NCI-H2196 (cell line): Measurements from ENCODE around the gene C19orf73.
"Not testable (repeated sequence)": the region's sequence is repeated elsewhere in the genome, so short reads cannot be mapped to it uniquely, and the experiment has no call there.

Experiments
- DNase-seq: peaks from one replicate; lab custom pipeline; 2025; ENCODE audit not compliant: unreplicated experiment; lab: John Stamatoyannopoulos, UW

The C19orf73 gene

DNA sequence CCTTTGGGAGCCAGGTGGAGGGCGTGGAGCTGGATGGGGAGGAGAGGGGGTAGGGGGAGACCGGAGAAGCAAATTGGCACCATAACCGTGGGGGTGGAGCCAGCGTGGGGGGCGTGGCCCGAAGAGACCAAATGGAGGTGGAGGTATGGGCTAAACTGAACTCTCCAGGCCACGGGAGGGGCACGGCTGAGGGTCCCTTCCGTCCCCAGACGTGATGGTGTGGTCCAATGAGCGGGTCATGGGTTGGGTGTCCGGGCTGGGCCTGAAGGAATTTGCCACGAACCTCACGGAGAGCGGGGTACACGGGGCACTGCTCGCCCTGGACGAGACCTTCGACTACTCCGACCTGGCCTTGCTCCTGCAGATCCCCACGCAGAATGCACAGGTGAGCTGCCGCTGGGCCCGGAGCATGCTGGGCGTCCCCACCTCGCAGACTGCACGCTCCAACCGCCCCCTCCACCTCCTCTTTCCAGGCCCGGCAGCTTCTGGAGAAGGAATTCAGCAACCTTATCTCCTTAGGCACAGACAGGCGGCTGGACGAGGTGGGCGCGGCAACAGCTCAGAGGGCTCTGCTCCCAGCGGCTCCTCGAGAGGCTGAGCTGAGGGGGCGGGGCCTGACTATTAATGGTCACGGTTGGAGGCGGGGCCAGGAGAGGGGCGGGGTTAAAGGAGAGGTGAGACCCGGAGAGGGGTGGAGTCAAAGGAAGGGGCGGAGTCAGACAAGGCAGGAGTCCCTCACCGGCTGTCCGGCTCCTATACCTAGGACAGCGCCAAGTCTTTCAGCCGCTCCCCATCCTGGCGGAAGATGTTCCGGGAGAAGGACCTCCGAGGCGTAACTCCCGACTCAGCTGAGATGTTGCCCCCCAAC lies 30.1 kb upstream of the C19orf73 start:
- peak; percentile 97 for DNase-seq

DNA sequence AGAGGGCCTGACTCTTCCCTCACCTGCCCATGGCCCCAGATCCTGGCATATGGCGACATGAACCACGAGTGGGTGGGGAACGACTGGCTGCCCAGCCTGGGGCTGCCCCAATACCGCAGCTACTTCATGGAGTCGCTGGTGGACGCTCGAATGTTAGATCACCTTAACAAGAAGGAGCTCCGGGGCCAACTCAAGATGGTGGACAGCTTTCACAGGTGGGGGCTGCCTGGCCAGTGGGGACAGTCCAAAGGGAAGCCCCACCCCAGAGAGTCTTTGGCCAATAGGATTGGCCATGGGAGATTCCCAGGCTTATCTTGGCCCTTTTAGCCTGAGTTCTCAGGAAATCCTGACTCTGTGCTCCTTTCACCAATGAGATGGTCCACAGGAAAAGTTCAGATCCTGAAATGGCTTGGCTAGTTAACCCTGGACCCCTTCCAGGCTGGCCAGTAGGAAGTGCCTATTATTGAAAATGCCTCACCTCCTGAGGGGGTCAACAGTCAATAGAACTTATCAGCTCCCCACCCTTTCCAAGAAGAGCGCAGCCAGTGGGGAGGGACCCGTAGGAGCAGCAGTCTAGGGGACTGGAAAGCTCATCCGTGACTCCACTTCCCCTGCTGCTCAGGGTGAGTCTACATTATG lies 29.2 kb upstream of the C19orf73 start:
- DNase-seq, result no peak

DNA sequence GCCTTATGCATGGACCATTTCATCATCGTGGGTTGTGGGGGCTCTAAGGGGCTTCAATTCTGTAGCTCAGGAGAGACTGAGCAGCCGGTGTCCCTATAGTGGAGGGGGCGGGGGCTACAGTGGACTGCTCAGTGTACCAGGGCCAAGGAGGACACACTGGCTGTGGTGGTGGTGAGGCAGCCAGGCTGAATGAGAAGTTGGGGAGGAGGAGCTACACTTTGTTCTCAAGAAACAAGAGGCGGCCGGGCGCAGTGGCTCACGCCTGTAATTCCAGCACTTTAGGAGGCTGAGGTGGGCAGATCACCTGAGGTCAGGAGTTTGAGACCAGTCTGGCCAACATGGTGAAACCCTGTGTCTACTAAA lies 27.4 kb upstream of the C19orf73 start:
- DNase-seq, result not testable (repeated sequence)

DNA sequence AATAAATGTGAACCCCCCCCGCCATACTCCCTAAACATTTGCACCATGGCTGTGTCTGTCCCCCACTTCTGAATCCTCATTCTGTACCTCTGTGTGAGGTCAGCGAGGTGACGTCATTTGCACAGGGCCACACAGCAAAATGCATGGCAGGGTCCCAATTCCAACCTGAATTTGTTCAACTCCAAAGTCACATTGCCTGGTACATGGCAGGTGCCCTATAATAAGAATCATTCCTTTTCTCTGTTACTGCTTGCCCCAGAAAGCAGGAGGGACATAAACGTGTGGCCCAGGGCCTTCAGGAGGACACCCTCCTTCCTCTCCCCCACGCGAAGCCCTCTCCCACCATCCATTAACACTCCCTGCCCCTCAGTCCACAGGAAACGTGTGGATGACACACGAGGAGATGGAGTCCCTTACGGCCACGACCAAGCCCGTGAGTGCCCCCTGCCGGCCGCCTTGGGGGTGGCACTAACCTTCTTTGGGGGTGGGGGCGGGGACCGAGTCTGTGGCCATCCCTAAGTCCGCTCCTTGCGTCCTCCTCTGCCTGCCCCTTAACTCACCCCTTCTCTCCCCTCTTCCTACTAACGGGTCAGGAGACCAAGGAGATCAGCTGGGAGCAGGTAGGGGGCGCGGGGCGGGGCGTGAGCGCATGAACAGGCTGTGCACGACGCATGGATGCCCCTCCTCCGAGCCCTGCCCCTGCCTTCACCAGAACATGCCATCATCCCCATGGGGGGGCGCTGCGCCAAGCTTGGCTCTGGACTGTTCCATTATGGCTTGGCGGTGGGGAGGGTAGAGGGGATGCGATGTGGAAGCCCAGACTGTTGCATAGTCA lies 26.8 kb upstream of the C19orf73 start:
- peak; percentile 68 for DNase-seq

DNA sequence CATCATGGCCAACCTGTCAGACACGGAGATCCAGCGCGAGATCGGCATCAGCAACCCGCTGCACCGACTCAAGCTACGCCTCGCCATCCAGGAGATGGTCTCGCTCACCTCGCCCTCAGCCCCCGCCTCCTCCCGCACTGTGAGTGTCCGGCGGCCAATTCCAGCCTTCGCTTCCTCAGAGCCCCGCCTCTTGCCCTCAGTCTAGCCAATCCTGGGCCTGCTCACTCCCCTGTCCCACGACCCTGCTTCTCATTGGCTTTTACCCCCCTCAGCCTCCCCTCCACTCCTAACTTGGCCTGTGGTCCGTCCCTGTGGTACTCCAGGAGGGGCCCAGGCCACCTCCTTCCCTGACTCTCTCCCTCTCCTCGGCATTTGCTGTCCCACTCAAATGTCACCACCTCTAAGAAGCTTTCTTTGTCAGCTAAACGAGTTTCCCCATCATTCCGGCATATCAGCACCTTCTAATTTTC lies 24.0 kb upstream of the C19orf73 start:
- peak; percentile 95 for DNase-seq

DNA sequence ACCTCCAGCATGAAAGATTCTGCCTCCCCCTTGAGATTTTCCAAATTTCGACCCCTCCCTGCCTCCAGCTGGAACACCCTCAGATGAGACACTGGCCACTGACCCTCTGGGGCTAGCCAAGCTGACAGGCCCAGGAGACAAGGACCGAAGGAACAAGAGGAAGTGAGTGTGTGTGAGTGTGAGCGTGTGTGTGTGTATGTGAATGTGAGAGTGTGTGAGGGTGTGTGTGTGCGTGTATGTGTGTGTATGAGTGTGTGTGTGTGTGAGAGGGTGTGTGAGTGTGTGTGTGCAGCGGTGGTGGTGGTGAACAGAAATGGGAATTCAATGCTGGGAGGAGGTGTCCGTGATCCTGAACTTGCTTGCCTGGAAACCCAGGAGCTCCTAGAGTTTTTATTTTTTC lies 22.4 kb upstream of the C19orf73 start:
- DNase-seq, result no peak

DNA sequence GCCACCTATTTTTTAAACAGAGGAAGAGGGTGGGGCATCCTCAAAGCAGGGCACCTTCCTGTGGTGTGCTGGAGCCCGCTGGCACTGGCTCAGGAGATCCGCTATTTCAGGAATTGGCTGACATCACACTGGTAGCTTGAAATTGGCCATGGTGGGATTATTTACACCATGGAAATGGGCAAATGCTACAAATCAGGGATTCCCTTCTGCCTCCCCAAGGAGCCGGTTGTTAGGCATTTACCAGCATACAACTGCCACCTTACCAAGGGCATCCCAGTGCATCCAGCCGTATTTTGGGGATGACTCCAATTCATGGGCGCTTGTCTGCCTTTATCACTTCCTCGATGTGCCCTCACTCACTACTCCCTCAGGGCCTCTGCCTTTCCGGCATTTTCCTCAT lies 22.0 kb upstream of the C19orf73 start:
- DNase-seq, result no peak

DNA sequence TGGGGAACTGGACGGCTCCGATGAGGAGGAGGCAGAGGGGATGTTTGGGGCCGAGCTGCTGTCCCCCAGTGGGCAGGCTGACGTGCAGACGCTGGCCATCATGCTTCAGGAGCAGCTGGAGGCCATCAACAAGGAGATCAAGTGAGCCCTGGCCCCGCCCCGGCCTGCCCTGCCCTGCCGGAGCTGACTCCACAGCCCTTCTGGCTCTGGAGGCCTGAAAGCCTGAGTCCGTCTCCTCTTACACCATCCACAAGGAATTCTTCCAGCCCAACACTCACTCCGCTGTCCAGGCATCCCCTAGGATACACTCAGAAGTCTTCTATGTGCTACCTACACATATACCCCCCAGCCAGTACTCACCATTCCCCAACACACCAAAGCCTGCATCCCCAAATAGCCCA lies 17.8 kb upstream of the C19orf73 start:
- no peak for DNase-seq

DNA sequence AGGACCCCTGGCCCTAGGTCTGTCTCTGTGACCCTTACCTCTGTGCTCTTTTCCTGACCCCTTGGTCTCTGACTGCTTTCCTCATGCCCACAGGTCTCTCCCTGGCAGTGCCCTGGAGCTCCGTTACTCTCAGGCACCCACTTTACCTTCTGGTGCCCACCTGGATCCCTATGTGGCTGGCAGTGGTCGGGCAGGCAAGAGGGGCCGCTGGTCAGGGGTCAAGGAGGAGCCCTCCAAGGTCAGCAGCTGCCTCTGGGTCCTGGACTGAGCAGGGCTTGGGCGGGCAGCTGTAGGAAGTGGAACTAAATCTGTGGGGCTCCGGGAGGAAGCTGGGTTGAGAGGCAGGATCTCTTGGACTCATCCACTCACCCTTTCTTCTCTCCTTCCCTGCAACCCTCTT lies 16.7 kb upstream of the C19orf73 start:
- DNase-seq, result no peak

DNA sequence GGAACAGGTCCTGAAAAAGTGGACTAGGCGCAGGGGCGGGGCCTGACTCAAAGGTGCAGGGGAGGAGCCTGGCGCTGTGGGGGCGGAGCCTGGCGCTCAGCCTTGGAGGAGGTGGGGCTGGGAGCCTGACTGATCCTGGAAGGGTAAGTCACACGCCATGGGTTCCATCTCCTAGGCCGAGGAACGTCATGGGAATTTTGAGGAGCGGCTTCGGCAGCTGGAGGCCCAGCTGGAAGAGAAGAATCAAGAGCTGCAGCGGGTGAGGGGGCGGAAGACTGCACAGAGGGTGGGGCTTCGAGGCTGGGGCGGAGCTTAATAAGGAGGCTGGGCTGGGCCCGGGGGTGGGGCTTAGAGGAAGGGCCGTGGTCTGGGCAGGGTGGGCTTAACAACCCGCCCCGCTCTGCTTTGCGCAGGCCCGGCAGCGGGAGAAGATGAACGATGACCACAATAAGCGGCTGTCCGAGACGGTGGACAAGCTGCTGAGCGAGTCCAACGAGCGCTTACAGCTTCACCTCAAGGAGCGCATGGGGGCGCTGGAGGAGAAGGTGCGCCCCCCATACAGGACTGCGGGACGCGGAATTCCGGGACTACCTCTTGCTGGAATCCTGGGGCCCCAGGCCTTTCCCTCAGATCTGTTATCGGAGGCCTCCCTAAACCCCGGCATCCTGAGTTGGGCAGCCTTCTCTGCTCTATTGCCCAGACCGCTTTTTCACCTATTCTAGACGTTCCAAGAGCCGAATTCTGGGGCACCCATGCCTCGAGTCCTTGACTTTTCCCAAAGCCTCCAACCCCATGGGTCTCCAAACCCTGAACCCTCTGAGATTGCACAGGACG lies 14.9 kb upstream of the C19orf73 start:
- no peak for DNase-seq

DNA sequence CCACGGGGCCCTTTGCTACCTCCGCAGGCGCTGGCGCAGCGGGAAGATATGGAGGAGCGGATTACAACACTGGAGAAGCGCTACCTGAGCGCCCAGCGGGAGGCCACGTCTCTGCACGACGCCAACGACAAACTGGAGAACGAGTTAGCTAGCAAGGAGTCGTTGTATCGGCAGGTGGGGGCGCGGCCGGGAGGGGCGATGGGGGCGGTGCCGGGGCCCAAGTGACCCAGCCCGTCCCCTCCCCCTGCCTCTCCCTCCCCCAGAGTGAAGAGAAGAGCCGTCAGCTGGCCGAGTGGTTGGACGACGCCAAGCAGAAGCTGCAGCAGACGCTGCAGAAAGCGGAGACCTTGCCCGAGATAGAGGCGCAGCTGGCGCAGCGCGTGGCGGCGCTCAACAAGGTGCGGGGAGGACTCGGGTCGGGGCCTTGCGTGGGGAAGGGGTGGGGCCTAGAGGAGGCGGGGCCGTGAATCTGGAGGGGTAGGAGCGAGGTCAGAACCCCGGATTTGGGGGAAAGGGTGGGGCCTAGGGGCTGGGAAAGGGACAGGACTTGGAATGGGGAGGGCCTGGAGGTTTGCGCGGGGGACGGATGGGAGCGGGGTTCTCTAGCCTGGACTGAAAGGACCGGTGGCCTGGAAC lies 14.1 kb upstream of the C19orf73 start:
- no peak for DNase-seq

DNA sequence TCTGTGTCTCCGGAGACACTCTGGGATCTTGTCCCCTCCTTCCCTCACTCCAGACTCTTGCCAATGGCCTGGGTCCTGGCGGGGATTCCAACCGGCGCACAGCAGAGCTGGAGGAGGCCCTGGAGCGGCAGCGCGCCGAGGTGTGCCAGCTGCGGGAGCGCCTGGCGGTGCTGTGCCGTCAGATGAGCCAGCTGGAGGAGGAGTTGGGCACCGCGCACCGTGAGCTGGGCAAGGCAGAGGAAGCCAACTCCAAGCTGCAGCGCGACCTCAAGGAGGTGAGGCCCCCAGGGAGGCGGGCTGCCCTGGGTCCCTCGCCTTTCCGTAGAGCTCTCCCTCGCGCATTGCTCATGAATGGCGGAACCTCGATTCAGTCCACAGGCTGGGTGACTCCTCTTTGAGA lies 11.4 kb upstream of the C19orf73 start:
- DNase-seq, result no peak

DNA sequence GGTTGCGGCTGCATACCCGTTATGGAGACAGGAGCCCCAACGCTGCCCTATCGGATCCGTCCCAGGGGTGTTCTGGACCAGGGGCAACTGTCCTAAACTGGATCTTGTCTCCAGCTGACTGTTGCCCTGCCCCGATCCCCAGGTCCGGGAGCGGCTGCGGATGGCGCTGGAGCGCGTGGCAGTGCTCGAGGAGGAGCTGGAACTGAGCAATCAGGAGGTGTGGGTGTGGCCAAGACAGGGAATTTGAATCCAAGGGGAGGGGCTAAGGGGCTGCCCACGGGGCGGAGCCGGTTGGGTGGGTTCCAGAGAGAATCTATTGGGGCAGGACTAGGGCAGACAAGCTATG lies 10.3 kb upstream of the C19orf73 start:
- peak; percentile 78 for DNase-seq

DNA sequence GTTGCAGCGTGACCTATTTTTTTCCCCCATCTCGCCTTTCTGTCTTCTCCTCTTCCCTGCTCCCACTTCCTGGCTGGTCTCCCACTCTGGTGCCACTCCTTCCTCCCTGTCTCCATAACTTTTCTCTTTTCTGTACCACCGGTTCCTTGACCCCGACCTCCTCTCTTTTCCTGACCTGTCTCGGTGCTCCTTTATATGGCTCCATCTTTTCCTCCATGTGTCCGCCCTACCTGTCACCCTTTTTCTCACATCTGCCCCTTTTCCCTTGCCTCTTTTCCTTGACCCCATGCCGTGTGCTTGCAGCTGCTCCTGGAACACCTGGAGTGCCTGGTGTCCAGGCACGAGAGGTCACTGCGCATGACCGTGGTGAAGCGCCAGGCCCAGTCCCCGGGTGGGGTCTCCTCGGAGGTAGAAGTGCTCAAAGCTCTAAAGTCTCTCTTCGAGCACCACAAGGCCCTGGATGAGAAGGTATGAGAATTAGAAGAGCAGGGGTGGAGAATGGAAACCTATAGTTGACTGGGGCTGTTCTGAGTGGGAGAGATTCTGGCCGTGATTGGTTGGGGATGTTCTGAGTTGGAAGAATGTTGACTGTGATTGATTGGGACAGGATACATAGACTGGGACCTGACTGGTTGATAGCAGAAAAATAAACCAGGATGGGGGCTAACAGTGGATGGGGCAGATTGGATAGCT lies 9.7 kb upstream of the C19orf73 start:
- no peak for DNase-seq

DNA sequence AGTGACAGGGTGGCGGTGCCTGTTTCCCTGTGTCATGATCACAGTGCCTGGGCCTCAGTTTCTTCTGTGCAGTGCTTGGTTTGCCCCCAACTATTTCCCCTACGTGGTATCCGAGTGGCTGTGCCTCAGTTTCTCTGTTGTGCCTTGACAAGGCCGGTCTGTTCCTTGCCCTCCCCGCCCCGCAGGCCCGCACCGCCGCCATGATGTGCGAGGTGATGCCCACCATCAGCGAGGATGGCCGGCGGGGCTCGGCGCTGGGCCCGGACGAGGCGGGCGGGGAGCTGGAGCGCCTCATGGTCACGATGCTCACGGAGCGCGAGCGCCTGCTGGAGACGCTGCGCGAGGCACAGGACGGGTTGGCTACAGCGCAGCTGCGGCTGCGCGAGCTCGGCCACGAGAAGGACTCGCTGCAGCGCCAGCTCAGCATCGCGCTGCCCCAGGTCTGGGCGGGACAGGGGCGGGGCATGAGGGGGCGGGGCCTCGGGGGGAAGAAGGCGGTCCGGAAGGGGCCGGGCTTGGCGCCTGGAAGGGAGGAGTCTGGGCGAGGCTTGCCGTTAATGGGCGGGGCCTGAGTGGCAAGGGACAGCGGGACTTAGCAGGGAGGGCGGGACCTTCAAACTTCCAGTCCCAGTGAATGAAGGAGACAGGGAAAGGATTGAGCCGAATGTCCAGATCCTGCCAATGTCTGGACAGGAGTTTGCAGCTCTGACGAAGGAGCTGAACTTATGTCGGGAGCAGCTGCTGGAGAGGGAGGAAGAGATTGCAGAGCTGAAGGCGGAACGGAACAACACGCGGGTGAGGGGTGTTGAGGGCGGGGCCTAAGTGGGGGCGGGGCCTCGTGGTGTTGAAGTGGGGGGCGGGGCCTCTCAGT lies 9.0 kb upstream of the C19orf73 start:
- DNase-seq, result peak; percentile 100

DNA sequence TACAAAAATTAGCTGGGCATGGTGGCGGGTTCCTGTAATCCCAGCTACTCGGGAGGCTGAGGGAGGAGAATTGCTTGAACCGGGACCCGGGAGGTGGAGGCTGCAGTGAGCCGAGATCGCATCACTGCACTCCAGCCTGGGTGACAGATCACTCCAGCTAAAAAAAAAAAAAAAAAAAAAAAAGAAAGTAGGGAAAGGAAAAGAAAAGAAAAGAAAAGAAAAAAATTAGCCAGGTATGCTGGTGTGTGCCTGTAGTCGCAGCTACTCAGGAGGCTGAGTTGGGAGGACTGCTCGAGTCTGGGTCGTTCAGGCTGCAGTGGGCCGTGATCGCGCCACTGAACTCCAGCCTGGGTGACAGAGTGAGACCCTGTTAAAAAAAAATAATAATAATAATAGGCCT lies 8.3 kb upstream of the C19orf73 start:
- not testable (repeated sequence) for DNase-seq

DNA sequence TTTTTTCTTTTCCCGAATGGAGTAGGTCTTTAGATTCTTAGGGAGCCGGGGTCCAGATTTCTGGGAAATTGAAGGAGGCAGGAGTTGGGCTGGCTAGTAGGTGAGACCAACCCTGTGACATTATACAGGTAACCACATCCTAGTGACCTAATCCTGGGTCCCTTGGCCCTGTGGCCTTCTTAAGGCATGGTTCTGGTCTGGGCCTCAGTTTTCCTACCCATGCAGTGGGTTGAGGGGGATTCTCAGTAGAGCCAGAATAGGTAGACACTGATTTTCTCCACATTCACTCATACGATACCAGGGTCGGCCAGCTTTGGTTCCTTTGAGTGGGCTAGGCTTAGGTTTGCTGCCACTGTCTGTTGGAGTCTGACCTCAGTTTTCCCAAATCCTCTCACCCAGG lies 7.6 kb upstream of the C19orf73 start:
- DNase-seq, result no peak

DNA sequence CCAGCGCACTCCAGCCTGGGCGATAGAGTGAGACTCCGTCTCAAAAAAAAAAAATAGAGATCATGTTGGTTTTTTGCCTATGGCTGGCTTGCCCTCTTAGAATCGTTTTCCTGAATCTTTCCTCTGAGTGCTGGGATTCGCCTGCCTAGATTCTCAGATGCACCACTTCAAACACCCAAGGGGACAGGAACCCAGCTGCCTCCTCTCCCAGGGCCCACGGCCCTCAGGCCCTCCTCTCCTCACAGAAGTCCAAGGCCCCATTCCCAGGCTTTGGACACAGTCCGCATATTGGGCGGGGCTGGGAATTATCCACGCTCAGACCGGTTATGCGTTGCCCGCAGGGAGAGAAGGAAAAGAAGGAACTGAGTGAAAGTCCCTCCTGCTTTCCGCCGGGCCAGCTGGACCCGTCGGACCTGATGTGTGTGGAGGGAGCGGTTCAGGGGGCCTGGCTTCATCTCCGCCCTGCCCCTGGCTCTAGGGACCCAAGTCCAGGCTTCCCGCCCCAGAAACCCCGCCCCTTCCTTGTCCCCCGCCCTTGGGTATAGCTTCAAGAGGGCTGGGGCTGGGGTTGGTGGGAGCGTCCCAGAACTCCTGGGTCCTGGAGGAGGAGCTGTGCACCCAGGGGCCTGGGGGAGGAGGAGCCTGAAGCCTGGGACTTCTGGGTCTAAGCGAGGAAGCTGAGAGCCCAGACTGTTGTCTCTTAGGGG lies 6.2 kb upstream of the C19orf73 start:
- DNase-seq, result no peak
